ENCODE results near the gene KCP.

Gene KCP

DNA sequence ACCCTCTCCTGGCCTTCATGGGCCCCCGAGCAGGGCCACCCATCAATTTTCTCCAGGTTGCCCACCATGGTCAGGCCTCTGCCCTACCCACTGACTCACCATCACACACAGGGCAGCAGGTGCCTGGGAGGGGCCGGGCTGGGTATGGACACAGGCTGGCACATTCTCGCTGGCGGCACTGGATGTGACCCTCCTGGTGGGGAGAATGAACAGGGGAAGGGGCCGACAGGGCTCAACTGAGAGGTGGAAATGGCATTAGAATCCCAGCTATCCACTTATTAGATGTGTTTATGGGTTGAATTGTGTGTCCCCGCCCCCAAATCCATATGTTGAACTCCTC, 16.4 kb downstream of the KCP start:
- H3K4me3 ChIP-seq (ENCODE audit: low read depth, low read length), result no peak overlapping the region
- TF ChIP-seq, protein P1, sequence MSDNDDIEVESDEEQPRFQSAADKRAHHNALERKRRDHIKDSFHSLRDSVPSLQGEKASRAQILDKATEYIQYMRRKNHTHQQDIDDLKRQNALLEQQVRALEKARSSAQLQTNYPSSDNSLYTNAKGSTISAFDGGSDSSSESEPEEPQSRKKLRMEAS (IDR thresholded peaks at IDR 0.05; ENCODE audit: low read depth, low read length), result no peak
- TF ChIP-seq, protein P2, sequence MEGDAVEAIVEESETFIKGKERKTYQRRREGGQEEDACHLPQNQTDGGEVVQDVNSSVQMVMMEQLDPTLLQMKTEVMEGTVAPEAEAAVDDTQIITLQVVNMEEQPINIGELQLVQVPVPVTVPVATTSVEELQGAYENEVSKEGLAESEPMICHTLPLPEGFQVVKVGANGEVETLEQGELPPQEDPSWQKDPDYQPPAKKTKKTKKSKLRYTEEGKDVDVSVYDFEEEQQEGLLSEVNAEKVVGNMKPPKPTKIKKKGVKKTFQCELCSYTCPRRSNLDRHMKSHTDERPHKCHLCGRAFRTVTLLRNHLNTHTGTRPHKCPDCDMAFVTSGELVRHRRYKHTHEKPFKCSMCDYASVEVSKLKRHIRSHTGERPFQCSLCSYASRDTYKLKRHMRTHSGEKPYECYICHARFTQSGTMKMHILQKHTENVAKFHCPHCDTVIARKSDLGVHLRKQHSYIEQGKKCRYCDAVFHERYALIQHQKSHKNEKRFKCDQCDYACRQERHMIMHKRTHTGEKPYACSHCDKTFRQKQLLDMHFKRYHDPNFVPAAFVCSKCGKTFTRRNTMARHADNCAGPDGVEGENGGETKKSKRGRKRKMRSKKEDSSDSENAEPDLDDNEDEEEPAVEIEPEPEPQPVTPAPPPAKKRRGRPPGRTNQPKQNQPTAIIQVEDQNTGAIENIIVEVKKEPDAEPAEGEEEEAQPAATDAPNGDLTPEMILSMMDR (IDR thresholded peaks at IDR 0.05; ENCODE audit: low read depth, low read length), result no peak
- TF ChIP-seq POLR2A (IDR thresholded peaks at IDR 0.05; ENCODE audit: extremely low read depth, insufficient read length) (no peak), MYC (IDR thresholded peaks at IDR 0.05; ENCODE audit: low read depth, low read length) (no peak)
- no peak for DNase-seq (ENCODE audit: low read depth)

DNA sequence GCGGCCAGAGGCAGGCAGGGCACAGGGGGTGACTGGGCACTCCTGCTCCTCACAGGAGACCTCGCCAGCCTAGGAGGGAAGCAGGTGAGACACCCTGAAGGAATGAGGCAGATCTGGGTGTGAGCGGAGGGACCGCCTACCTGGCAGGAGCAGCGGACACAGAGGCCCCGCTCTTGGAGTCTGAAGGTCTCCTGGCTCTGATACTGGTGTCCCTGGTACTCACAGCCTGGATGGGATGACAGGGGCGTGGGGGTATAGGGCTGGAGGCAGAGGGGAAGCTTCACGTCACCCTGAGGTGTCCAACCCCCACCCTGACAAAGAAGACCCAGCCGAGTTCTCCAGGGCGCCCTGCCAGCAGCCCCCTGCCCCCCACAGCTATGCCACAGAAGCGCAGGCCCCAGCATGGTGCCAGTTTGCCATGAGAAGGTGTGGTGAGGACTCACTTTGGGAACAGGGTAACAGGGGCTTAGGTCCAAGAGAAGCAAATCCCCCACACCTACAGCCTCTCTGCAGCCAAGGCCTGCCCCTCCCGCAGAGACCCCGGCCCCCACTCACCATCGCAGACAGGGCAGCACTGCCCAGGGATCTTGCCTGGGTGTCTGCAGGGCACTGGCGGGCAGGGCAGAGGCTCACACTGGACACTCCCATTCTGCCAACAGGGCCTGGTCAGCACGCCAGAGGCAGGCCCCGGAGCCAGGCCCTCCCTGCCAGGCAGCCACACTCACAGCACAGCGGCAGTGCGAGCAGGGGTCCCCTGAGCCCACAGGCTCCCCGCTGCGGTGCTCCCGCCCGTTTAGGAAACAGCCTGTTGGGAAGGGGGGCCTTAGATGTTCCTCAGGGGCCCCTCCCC, 17.0 kb downstream of the KCP start:
- H3K4me3 ChIP-seq (ENCODE audit: low read depth, low read length), result no peak overlapping the region
- DNase-seq (ENCODE audit: low read depth), result no peak
- no peak for TF ChIP-seq POLR2A (IDR thresholded peaks at IDR 0.05; ENCODE audit: extremely low read depth, insufficient read length)
- TF ChIP-seq MYC (IDR thresholded peaks at IDR 0.05; ENCODE audit: low read depth, low read length), result no peak
- TF ChIP-seq, protein P1 (IDR thresholded peaks at IDR 0.05; ENCODE audit: low read depth, low read length), result no peak
- TF ChIP-seq, protein P2 (IDR thresholded peaks at IDR 0.05; ENCODE audit: low read depth, low read length), result no peak

DNA sequence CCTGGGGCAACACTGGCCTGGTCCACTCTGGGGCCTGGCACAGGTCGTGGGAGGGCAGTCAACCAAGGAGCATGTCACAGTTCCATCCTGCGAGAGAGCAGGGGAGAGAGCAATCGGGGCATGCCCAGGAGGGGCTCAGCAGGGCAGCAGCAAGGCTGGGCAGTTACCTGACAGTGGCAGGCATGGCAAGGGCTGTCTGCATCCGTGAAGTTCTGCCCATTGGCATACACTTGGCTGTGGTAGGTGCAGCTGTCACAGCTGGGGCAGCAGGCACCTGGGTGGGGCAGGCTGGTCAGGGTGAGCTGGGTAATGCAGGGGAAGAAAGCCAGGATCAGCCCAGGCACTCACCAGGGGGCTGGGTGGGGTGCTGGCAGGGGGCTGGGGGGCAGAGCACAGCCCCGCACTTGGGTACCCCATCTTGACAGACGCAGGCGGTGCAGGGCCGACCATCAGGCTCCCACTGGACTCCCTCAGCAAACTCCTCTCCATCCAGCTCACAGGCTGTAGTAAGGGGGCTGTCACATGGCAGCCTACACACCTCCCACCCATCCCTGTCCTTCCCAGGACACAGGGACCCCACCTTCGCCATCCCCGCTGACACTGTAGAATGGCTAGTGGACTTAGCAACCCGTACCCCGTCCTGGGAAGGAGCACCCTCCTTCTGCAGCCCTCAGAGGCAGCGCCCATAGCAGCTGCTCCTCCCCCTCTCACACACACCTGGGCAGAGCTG, 17.8 kb downstream of the KCP start:
- no peak for TF ChIP-seq POLR2A (IDR thresholded peaks at IDR 0.05; ENCODE audit: extremely low read depth, insufficient read length)
- TF ChIP-seq MYC (IDR thresholded peaks at IDR 0.05; ENCODE audit: low read depth, low read length), result no peak
- TF ChIP-seq, protein P1 (IDR thresholded peaks at IDR 0.05; ENCODE audit: low read depth, low read length), result no peak
- TF ChIP-seq, protein P2 (IDR thresholded peaks at IDR 0.05; ENCODE audit: low read depth, low read length), result no peak
- DNase-seq (ENCODE audit: low read depth), result no peak
- H3K4me3 ChIP-seq (ENCODE audit: low read depth, low read length), result no peak overlapping the region

DNA sequence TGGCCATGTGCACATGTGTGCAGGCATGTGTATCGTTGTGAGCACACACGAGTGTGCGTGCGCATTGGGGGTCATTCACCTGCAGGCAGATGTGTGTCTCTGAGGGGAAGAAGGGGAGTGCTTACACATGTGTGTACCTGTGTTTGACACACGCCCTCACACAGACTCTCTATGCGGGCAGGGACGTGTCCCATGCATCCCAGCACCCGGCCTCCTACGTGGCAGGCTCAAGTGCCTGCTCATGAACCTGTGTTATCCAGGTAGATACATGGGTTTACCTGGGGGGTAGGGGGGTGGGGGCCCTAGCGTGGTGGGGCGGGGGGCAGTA, 18.6 kb downstream of the KCP start:
- no peak overlapping the region for H3K4me3 ChIP-seq (ENCODE audit: low read depth, low read length)
- DNase-seq (ENCODE audit: low read depth), result no peak
- TF ChIP-seq, protein P1 (IDR thresholded peaks at IDR 0.05; ENCODE audit: low read depth, low read length), result 0 out of 2 replicates have a peak, but pooled peaks have one; percentile 15
- no peak for TF ChIP-seq MYC (IDR thresholded peaks at IDR 0.05; ENCODE audit: low read depth, low read length)
- no peak for TF ChIP-seq POLR2A (IDR thresholded peaks at IDR 0.05; ENCODE audit: extremely low read depth, insufficient read length)
- TF ChIP-seq, protein P2 (IDR thresholded peaks at IDR 0.05; ENCODE audit: low read depth, low read length), result no peak

DNA sequence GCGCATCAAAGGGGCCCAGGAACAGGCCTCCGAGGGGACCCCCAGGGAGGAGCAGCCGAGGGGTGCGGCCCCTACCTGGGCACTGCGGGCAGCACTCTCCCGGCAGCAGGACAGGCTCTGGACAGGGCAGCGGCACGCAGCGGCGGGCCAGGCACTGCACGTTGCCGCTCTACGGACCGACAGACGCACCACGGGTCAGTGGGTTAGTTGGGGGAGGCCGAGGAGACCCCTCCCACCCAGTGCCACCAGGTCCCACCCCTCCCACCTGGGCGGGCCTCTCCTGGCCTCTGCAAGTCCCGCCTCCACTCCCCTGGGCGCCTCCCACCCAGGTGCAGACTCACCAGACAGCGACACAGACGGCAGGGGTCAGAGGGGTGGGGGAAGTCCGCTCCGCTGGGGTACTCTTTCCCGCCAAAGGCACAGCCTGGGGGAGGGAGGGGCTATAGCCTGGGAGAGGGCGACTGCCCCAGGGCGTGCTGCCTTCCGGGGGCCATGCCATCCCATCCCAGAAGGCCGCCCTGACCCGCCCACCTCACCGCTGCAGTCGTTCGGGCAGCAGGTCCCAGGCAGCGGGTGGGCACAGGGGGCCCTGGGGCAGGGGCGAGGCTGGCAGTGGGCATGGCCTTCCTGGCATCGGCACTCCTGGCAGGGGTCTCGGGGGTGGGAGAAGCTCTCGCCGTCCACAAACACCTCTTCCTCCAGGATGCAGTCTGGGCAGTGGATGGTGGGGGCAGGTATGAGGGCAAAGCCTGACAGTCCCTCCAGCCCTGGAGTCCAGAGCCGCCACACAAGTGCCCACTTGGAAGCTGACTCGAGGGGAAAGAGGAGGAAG, 19.2 kb downstream of the KCP start:
- TF ChIP-seq POLR2A (IDR thresholded peaks at IDR 0.05; ENCODE audit: extremely low read depth, insufficient read length) (no peak), MYC (IDR thresholded peaks at IDR 0.05; ENCODE audit: low read depth, low read length) (no peak)
- TF ChIP-seq, protein P2 (IDR thresholded peaks at IDR 0.05; ENCODE audit: low read depth, low read length), result no peak
- TF ChIP-seq, protein P1 (IDR thresholded peaks at IDR 0.05; ENCODE audit: low read depth, low read length), result no peak
- no peak for DNase-seq (ENCODE audit: low read depth)
- H3K4me3 ChIP-seq (ENCODE audit: low read depth, low read length), result no peak overlapping the region

All from NB4 (cell line).